Measurements from ENCODE around the gene BRSK1. TPM values are rescaled to one million over a fixed set of nuclear protein-coding genes. Genes with fewer than 3 reads are reported as not detected.

Gene BRSK1
- total and polyA plus RNA-seq, 2 of the 8 experiments (the other 6 are each of a cell fraction or from before 2014, with no cell fraction given): 27.6 to 32.7 TPM

DNA sequence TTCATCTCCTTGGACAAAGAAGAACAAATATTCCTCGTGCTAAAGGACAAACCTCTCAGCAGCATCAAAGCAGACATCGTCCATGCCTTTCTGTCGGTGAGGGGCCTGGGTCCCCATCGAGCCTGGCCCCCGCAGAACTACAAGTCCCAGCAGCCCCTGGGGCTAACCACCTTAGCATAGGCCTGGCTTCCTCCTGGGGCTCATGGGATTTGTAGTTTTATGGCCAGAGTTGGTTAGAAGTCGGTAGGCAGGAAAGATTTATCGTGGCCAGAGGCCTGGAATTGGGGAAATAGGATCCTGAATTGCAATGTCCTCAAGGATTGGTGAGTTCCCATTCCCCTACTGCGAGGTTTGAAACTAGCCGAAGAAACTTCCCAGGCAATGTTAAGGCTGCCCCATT is 21.7 kb downstream of the BRSK1 start (continued):
- TF ChIP-seq, protein P1, sequence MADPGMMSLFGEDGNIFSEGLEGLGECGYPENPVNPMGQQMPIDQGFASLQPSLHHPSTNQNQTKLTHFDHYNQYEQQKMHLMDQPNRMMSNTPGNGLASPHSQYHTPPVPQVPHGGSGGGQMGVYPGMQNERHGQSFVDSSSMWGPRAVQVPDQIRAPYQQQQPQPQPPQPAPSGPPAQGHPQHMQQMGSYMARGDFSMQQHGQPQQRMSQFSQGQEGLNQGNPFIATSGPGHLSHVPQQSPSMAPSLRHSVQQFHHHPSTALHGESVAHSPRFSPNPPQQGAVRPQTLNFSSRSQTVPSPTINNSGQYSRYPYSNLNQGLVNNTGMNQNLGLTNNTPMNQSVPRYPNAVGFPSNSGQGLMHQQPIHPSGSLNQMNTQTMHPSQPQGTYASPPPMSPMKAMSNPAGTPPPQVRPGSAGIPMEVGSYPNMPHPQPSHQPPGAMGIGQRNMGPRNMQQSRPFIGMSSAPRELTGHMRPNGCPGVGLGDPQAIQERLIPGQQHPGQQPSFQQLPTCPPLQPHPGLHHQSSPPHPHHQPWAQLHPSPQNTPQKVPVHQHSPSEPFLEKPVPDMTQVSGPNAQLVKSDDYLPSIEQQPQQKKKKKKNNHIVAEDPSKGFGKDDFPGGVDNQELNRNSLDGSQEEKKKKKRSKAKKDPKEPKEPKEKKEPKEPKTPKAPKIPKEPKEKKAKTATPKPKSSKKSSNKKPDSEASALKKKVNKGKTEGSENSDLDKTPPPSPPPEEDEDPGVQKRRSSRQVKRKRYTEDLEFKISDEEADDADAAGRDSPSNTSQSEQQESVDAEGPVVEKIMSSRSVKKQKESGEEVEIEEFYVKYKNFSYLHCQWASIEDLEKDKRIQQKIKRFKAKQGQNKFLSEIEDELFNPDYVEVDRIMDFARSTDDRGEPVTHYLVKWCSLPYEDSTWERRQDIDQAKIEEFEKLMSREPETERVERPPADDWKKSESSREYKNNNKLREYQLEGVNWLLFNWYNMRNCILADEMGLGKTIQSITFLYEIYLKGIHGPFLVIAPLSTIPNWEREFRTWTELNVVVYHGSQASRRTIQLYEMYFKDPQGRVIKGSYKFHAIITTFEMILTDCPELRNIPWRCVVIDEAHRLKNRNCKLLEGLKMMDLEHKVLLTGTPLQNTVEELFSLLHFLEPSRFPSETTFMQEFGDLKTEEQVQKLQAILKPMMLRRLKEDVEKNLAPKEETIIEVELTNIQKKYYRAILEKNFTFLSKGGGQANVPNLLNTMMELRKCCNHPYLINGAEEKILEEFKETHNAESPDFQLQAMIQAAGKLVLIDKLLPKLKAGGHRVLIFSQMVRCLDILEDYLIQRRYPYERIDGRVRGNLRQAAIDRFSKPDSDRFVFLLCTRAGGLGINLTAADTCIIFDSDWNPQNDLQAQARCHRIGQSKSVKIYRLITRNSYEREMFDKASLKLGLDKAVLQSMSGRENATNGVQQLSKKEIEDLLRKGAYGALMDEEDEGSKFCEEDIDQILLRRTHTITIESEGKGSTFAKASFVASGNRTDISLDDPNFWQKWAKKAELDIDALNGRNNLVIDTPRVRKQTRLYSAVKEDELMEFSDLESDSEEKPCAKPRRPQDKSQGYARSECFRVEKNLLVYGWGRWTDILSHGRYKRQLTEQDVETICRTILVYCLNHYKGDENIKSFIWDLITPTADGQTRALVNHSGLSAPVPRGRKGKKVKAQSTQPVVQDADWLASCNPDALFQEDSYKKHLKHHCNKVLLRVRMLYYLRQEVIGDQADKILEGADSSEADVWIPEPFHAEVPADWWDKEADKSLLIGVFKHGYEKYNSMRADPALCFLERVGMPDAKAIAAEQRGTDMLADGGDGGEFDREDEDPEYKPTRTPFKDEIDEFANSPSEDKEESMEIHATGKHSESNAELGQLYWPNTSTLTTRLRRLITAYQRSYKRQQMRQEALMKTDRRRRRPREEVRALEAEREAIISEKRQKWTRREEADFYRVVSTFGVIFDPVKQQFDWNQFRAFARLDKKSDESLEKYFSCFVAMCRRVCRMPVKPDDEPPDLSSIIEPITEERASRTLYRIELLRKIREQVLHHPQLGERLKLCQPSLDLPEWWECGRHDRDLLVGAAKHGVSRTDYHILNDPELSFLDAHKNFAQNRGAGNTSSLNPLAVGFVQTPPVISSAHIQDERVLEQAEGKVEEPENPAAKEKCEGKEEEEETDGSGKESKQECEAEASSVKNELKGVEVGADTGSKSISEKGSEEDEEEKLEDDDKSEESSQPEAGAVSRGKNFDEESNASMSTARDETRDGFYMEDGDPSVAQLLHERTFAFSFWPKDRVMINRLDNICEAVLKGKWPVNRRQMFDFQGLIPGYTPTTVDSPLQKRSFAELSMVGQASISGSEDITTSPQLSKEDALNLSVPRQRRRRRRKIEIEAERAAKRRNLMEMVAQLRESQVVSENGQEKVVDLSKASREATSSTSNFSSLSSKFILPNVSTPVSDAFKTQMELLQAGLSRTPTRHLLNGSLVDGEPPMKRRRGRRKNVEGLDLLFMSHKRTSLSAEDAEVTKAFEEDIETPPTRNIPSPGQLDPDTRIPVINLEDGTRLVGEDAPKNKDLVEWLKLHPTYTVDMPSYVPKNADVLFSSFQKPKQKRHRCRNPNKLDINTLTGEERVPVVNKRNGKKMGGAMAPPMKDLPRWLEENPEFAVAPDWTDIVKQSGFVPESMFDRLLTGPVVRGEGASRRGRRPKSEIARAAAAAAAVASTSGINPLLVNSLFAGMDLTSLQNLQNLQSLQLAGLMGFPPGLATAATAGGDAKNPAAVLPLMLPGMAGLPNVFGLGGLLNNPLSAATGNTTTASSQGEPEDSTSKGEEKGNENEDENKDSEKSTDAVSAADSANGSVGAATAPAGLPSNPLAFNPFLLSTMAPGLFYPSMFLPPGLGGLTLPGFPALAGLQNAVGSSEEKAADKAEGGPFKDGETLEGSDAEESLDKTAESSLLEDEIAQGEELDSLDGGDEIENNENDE (IDR thresholded peaks at IDR 0.05; ENCODE audit: insufficient replicate concordance, low read length): no peak
- peak; percentile 55; the same call in 1 of the 2 replicates for TF ChIP-seq ATF3 (IDR thresholded peaks at IDR 0.05; ENCODE audit: insufficient read depth, low read depth, low read length)
